Activated CD4-positive, alpha-beta T cell treated with anti-CD3 and anti-CD28 coated beads, Interleukin-2, amount 10 ng/mL, durations not matched to agents 7 days and 5 days (primary cell): Measurements from ENCODE around the gene RXFP4. TPM values are rescaled to one million over a fixed set of nuclear protein-coding genes. Genes with fewer than 3 reads are reported as not detected.
A peak's percentile ranks its signal among the peaks of the same experiment; 100 is the strongest.

Experiments used
- CTCF ChIA-PET: fragments of 350-600 bp; sonication (Branson Sonifier 250); formaldehyde crosslinking; loops from one replicate; lab custom pipeline; 2021; ENCODE audit warnings: antibody characterized with exemption; lab: Charles Lee
- POLR2A ChIA-PET: fragments of 350-600 bp; sonication (Branson Sonifier 250); formaldehyde crosslinking; loops from one replicate; lab custom pipeline; 2021; ENCODE audit warnings: antibody characterized with exemption; lab: Charles Lee
- DNase-seq: peaks from one replicate; pipeline ENCODE4 v3.0.0-alpha.2; 2020
- H3K27ac Mint-ChIP-seq: one replicate; pipeline ENCODE4 v1.8.0; 2021; ENCODE audit warnings: mild to moderate bottlenecking, moderate library complexity, mixed read lengths
- H3K27me3 Mint-ChIP-seq: one replicate; pipeline ENCODE4 v1.8.0; 2021; ENCODE audit warnings: mixed read lengths
- H3K36me3 Mint-ChIP-seq: one replicate; pipeline ENCODE4 v1.8.0; 2021; ENCODE audit warnings: low read depth, mixed read lengths
- H3K4me1 Mint-ChIP-seq: one replicate; pipeline ENCODE4 v1.8.0; 2021; ENCODE audit warnings: mixed read lengths
- H3K4me3 Mint-ChIP-seq: one replicate; pipeline ENCODE4 v1.8.0; 2021; ENCODE audit warnings: mild to moderate bottlenecking, moderate library complexity, mixed read lengths
- H3K9me3 Mint-ChIP-seq: one replicate; pipeline ENCODE4 v1.8.0; 2021; ENCODE audit warnings: mixed read lengths
- total RNA-seq, 2 experiments: library from RNA; stranded (reverse); gene quantifications; one replicate each; pipeline ENCODE4 v1.2.3, GENCODE V29; 2021

The RXFP4 gene
- total RNA-seq, 2 experiments from 2014 or later = not detected

GRCh38 chr1:155947292-155947691 is 5.9 kb downstream of the RXFP4 start:
- Mint-ChIP-seq H3K36me3 (peaks cover 47% of the 10 kb centered on the region), H3K4me3 (peak overlapping the region; percentile 13)

GRCh38 chr1:155947741-155948140 is 6.3 kb downstream of the RXFP4 start:
- POLR2A ChIA-PET = interaction anchor here (0.9 kb wide), 1 partner anchor 12 kb away, joined by 3 read pairs; no protein-coding TSS in a partner anchor
- CTCF ChIA-PET = interaction anchor here (0.8 to 2.0 kb wide), 2 partner anchors 14 to 31 kb away, joined by 4 to 6 read pairs; partner anchors contain the start of genes ARHGEF2 and KHDC4

More at GRCh38 chr1:155947292-155947691, 5.9 kb downstream of the RXFP4 start:
- H3K9me3 Mint-ChIP-seq = no peaks in the 10 kb centered on the region
- ChIA-PET CTCF (interaction anchor here (0.8 to 2.0 kb wide), 2 partner anchors 14 to 31 kb away, joined by 4 to 6 read pairs; partner anchors contain the start of genes ARHGEF2 and KHDC4), POLR2A (interaction anchor here (0.9 kb wide), 1 partner anchor 13 kb away, joined by 3 read pairs; no protein-coding TSS in a partner anchor)
- no peaks in the 10 kb centered on the region for H3K27me3 Mint-ChIP-seq
- no peak for DNase-seq
- peak overlapping the region; percentile 83 for H3K27ac Mint-ChIP-seq
- H3K4me1 Mint-ChIP-seq = peaks cover 38% of the 10 kb centered on the region

GRCh38 chr1:155950829-155951228 is 9.4 kb downstream of the RXFP4 start:
- DNase-seq = no peak
- POLR2A ChIA-PET = no interaction called here
- H3K9me3 Mint-ChIP-seq = no peaks in the 10 kb centered on the region
- CTCF ChIA-PET = interaction anchor here (1.4 to 1.6 kb wide), 2 partner anchors 12 to 13 kb away, joined by 4 to 6 read pairs; no protein-coding TSS in a partner anchor
- H3K36me3 Mint-ChIP-seq = peaks cover 63% of the 10 kb centered on the region
- peaks cover 25% of the 10 kb centered on the region for H3K4me1 Mint-ChIP-seq
- no peak overlapping the region for H3K4me3 Mint-ChIP-seq
- no peaks in the 10 kb centered on the region for H3K27me3 Mint-ChIP-seq
- H3K27ac Mint-ChIP-seq = no peak overlapping the region

More at GRCh38 chr1:155947741-155948140, 6.3 kb downstream of the RXFP4 start:
- Mint-ChIP-seq H3K4me3 (no peak overlapping the region), H3K27me3 (no peaks in the 10 kb centered on the region), H3K27ac (peak overlapping the region; percentile 38), H3K9me3 (no peaks in the 10 kb centered on the region), H3K4me1 (peaks cover 37% of the 10 kb centered on the region), H3K36me3 (peaks cover 51% of the 10 kb centered on the region)
- no peak for DNase-seq

- Mint-ChIP-seq H3K27ac (no peak overlapping the region), H3K4me1 (peaks cover 14% of the 10 kb centered on the region), H3K36me3 (peaks cover 56% of the 10 kb centered on the region), H3K4me3 (no peak overlapping the region), H3K27me3 (no peaks in the 10 kb centered on the region), H3K9me3 (no peaks in the 10 kb centered on the region)
- DNase-seq = no peak
- POLR2A ChIA-PET = no interaction called here
- CTCF ChIA-PET = interaction anchor here (0.9 to 1.6 kb wide), 4 partner anchors 11 to 31 kb away, joined by 3 to 6 read pairs (median 4); no protein-coding TSS in a partner anchor
These were observed 10.5 kb downstream of the RXFP4 start for GRCh38 chr1:155951753-155952504.

GRCh38 chr1:155952505-155952890 is 11.1 kb downstream of the RXFP4 start:
- ChIA-PET POLR2A (no interaction called here), CTCF (interaction anchor here (0.7 to 1.7 kb wide), 3 partner anchors 14 to 25 kb away, joined by 3 to 8 read pairs (median 4); partner anchors contain the start of gene ARHGEF2)
- DNase-seq = no peak
- Mint-ChIP-seq H3K4me1 (peaks cover 9% of the 10 kb centered on the region), H3K27ac (no peak overlapping the region), H3K36me3 (peaks cover 57% of the 10 kb centered on the region), H3K4me3 (no peak overlapping the region), H3K27me3 (no peaks in the 10 kb centered on the region), H3K9me3 (no peaks in the 10 kb centered on the region)

GRCh38 chr1:155954645-155955044 is 13.2 kb downstream of the RXFP4 start:
- ChIA-PET POLR2A (no interaction called here), CTCF (interaction anchor here (0.7 to 4.2 kb wide), 5 partner anchors 8 to 35 kb away, joined by 3 to 15 read pairs (median 5); partner anchors contain the start of gene ARHGEF2)
- no peaks in the 10 kb centered on the region for H3K9me3 Mint-ChIP-seq
- no peak for DNase-seq
- no peak overlapping the region for H3K4me3 Mint-ChIP-seq
- no peak overlapping the region for H3K27ac Mint-ChIP-seq
- peaks cover 64% of the 10 kb centered on the region for H3K36me3 Mint-ChIP-seq
- no peaks in the 10 kb centered on the region for H3K27me3 Mint-ChIP-seq
- H3K4me1 Mint-ChIP-seq = peaks cover 4% of the 10 kb centered on the region

- Mint-ChIP-seq H3K27me3 (no peaks in the 10 kb centered on the region), H3K27ac (no peak overlapping the region), H3K9me3 (no peaks in the 10 kb centered on the region), H3K4me3 (no peak overlapping the region), H3K36me3 (peaks cover 69% of the 10 kb centered on the region), H3K4me1 (peaks cover 19% of the 10 kb centered on the region)
- no peak for DNase-seq
- CTCF ChIA-PET = interaction anchor here (1.7 to 4.2 kb wide), 2 partner anchors 20 to 32 kb away, joined by 4 to 15 read pairs; partner anchors contain the start of gene ARHGEF2
- POLR2A ChIA-PET = no interaction called here
These were observed 16.0 kb downstream of the RXFP4 start for GRCh38 chr1:155957411-155957915.

GRCh38 chr1:155960081-155960745 is 18.8 kb downstream of the RXFP4 start:
- ChIA-PET CTCF (interaction anchor here (1.0 kb wide), 3 partner anchors 11 to 18 kb away, joined by 3 to 4 read pairs (median 3); partner anchors contain the start of gene ARHGEF2), POLR2A (interaction anchor here (0.7 kb wide), 1 partner anchor 12 kb away, joined by 3 read pairs; no protein-coding TSS in a partner anchor)
- Mint-ChIP-seq H3K4me3 (no peak overlapping the region), H3K9me3 (no peaks in the 10 kb centered on the region), H3K36me3 (peaks cover 64% of the 10 kb centered on the region), H3K4me1 (peaks cover 31% of the 10 kb centered on the region), H3K27ac (peak overlapping the region; percentile 61), H3K27me3 (no peaks in the 10 kb centered on the region)
- no peak for DNase-seq

GRCh38 chr1:155961937-155962336 is 20.5 kb downstream of the RXFP4 start:
- H3K9me3 Mint-ChIP-seq = no peaks in the 10 kb centered on the region
- POLR2A ChIA-PET = no interaction called here
- peaks cover 41% of the 10 kb centered on the region for H3K4me1 Mint-ChIP-seq
- peak overlapping the region; percentile 54 for H3K27ac Mint-ChIP-seq
- H3K4me3 Mint-ChIP-seq = no peak overlapping the region
- DNase-seq = no peak
- peaks cover 75% of the 10 kb centered on the region for H3K36me3 Mint-ChIP-seq
- H3K27me3 Mint-ChIP-seq = no peaks in the 10 kb centered on the region
- CTCF ChIA-PET = interaction anchor here (0.6 to 2.0 kb wide), 5 partner anchors 11 to 95 kb away, joined by 3 to 6 read pairs (median 3); no protein-coding TSS in a partner anchor

GRCh38 chr1:155962599-155963211 is 21.3 kb downstream of the RXFP4 start:
- Mint-ChIP-seq H3K27ac (no peak overlapping the region), H3K4me3 (no peak overlapping the region)
- POLR2A ChIA-PET = no interaction called here

GRCh38 chr1:155964193-155964592 is 22.8 kb downstream of the RXFP4 start:
- Mint-ChIP-seq H3K27me3 (no peaks in the 10 kb centered on the region), H3K36me3 (peaks cover 79% of the 10 kb centered on the region), H3K9me3 (no peaks in the 10 kb centered on the region), H3K27ac (no peak overlapping the region), H3K4me1 (peaks cover 63% of the 10 kb centered on the region), H3K4me3 (no peak overlapping the region)
- ChIA-PET POLR2A (no interaction called here), CTCF (interaction anchor here (0.6 to 1.9 kb wide), 3 partner anchors 14 to 1373 kb away, joined by 3 to 8 read pairs (median 4); partner anchors contain the start of gene ARHGEF2)
- no peak for DNase-seq

More at GRCh38 chr1:155962599-155963211, 21.3 kb downstream of the RXFP4 start:
- peaks cover 49% of the 10 kb centered on the region for H3K4me1 Mint-ChIP-seq
- peaks cover 73% of the 10 kb centered on the region for H3K36me3 Mint-ChIP-seq
- no peaks in the 10 kb centered on the region for H3K27me3 Mint-ChIP-seq
- no peaks in the 10 kb centered on the region for H3K9me3 Mint-ChIP-seq
- CTCF ChIA-PET = interaction anchor here (0.6 to 2.0 kb wide), 10 partner anchors 12 to 681 kb away, joined by 3 to 8 read pairs (median 3); partner anchors contain the start of gene ARHGEF2
- no peak for DNase-seq
